Endothelial cell of umbilical vein (primary cell): ENCODE results near the gene ANKMY1. TPM values are rescaled to one million over a fixed set of nuclear protein-coding genes. Genes with fewer than 3 reads are reported as not detected.

ENCODE experiments used
- BruUV-seq: library from RNA; stranded (reverse); fragments of 400-500 nt; replicated peaks from 2 replicates; lab custom pipeline; 2021; lab: Mats Ljungman, UMichigan
- CTCF ChIA-PET: fragments of 300-600, 350-600 bp; sonication (Branson Sonifier 250); formaldehyde crosslinking; loops from one replicate; lab custom pipeline; 2021; ENCODE audit warnings: antibody characterized with exemption, inconsistent platforms; lab: Charles Lee
- POLR2A ChIA-PET: fragments of 300-600, 350-600 bp; sonication (Branson Sonifier 250); formaldehyde crosslinking; loops from one replicate; lab custom pipeline; 2021; ENCODE audit warnings: antibody characterized with exemption, inconsistent platforms; lab: Charles Lee
- DNase-seq: peaks from one replicate; pipeline ENCODE4 v3.0.0-alpha.2; 2011; ENCODE audit warnings: low read depth, low spot score
- FAIRE-seq: peaks from 2 replicates; lab custom pipeline; 2011; peaks lifted over from hg19 to GRCh38; lab: Jason Lieb, UNC
- H2AFZ ChIP-seq: 2 replicates; pipeline ENCODE4 v1.6.0; 2012; ENCODE audit warnings: low read depth, low read length, control low read depth, inconsistent platforms
- H3K27ac ChIP-seq: 2 replicates; pipeline ENCODE4 v1.5.1; 2011; ENCODE audit warnings: low read depth, mild to moderate bottlenecking, control low read depth, low read length, moderate library complexity; ENCODE audit not compliant: insufficient read depth
- H3K27me3 ChIP-seq, 2 experiments: 2 replicates each; pipeline versions ENCODE4 v1.6.0 to v1.6.1; 2011; ENCODE audit warnings: low read length in 2 of 2, mixed read lengths in 1 of 2; ENCODE audit not compliant: control insufficient read depth in 2 of 2, insufficient read depth in 2 of 2
- H3K36me3 ChIP-seq, 2 experiments: 2 replicates in 1 of 2; 3 replicates in 1 of 2; pipeline ENCODE4 v1.5.1; 2011; ENCODE audit warnings: low read length in 2 of 2, mild to moderate bottlenecking in 1 of 2, moderate library complexity in 1 of 2; ENCODE audit not compliant: control insufficient read depth in 2 of 2, insufficient read depth in 2 of 2; ENCODE audit errors: extremely low read depth in 1 of 2
- H3K4me1 ChIP-seq: 3 replicates; pipeline ENCODE4 v1.5.1; 2011; ENCODE audit warnings: mild to moderate bottlenecking, low read length; ENCODE audit not compliant: control insufficient read depth, insufficient read depth; ENCODE audit errors: extremely low read depth
- H3K4me2 ChIP-seq: 2 replicates; pipeline ENCODE4 v1.6.1; 2011; ENCODE audit warnings: low read length, control low read depth, mixed read lengths; ENCODE audit not compliant: insufficient read depth
- H3K4me3 ChIP-seq, 3 experiments: fragments of 200-600 bp in 1 of 3; sonication (generic), shearing (Covaris generic) in 1 of 3; replicated peaks in 1 of 3; 2 replicates each; pipeline ENCODE4 v1.5.1; 2011 to 2016; ENCODE audit warnings: control low read depth in 3 of 3, low read length in 3 of 3, mild to moderate bottlenecking in 2 of 3, inconsistent platforms in 1 of 3, low read depth in 1 of 3, moderate library complexity in 1 of 3; ENCODE audit not compliant: insufficient read depth in 1 of 3
- H3K79me2 ChIP-seq: 2 replicates; pipeline ENCODE4 v1.6.0; 2012; ENCODE audit warnings: low read length, inconsistent platforms; ENCODE audit not compliant: control insufficient read depth, insufficient read depth
- H3K9ac ChIP-seq: replicated peaks from 2 replicates; pipeline ENCODE3; 2011; ENCODE audit warnings: low read length, control low read depth; ENCODE audit not compliant: insufficient read depth; ENCODE audit errors: extremely low read depth
- H3K9me1 ChIP-seq: replicated peaks from 3 replicates; pipeline ENCODE4 v1.6.0; 2011; ENCODE audit warnings: mild to moderate bottlenecking, low read length; ENCODE audit not compliant: control insufficient read depth, insufficient read depth; ENCODE audit errors: extremely low read depth
- H3K9me3 ChIP-seq: replicated peaks from 2 replicates; pipeline ENCODE4 v1.5.1; 2012; ENCODE audit warnings: low read length, inconsistent platforms; ENCODE audit not compliant: control insufficient read depth, insufficient read depth
- H4K20me1 ChIP-seq: replicated peaks from 2 replicates; pipeline ENCODE3; 2011; ENCODE audit warnings: mild to moderate bottlenecking, low read length; ENCODE audit not compliant: control insufficient read depth, insufficient read depth; ENCODE audit errors: extremely low read depth
- EZH2 ChIP-seq: IDR thresholded peaks from 2 replicates; pipeline ENCODE4 v1.6.1; 2012; ENCODE audit warnings: borderline replicate concordance, low read depth, mild to moderate bottlenecking, moderate library complexity, low read length, inconsistent platforms; ENCODE audit not compliant: severe bottlenecking
- FOS ChIP-seq: IDR thresholded peaks from 2 replicates; pipeline ENCODE4 v1.6.1; 2011; ENCODE audit warnings: mild to moderate bottlenecking, low read length, moderate library complexity, borderline replicate concordance; ENCODE audit not compliant: insufficient read depth
- GATA2 ChIP-seq: IDR thresholded peaks from 2 replicates; pipeline ENCODE4 v1.7.0; 2011; ENCODE audit warnings: low read depth, mild to moderate bottlenecking, moderate library complexity, mixed read lengths, low read length; ENCODE audit not compliant: insufficient read length, insufficient read depth
- JUN ChIP-seq: IDR thresholded peaks from 2 replicates; pipeline ENCODE4 v1.6.1; 2011; ENCODE audit warnings: borderline replicate concordance, low read depth; ENCODE audit not compliant: insufficient read length, insufficient read depth
- POLR2A ChIP-seq: IDR thresholded peaks from 2 replicates; pipeline ENCODE4 v1.6.1; 2012; ENCODE audit warnings: low read depth, mild to moderate bottlenecking, control low read depth, low read length
- POLR2AphosphoS5 ChIP-seq: IDR thresholded peaks from 2 replicates; pipeline ENCODE4 v1.6.1; 2012; ENCODE audit warnings: low read depth, mild to moderate bottlenecking, control low read depth, low read length, moderate library complexity; ENCODE audit not compliant: insufficient read depth
- dilution Hi-C: fragments of 300-500 bp; cut with MboI; formaldehyde crosslinking; loops from one replicate; pipeline ENCODE4 v1.15.0; 2019; ENCODE audit warnings: low sequenced_read_pairs; ENCODE audit not compliant: extremely low pct_ligation_motif_present
- intact Hi-C: fragments of 100-400 bp; cut with micrococcal nuclease; formaldehyde crosslinking; loops from one replicate; pipeline ENCODE4 v1.10.0; 2022
- polyA plus RNA-seq, 4 experiments: library from polyadenylated mRNA; depleted of rRNA in 3 of 4; stranded (reverse) in 3 of 4; unstranded in 1 of 4; fragments of >200 nt; gene quantifications; 2 replicates each; pipeline versions ENCODE4 v1.2.1 to v1.2.3, GENCODE V29; 2011 to 2012; ENCODE audit warnings: missing spikeins in 1 of 4
- total RNA-seq: library from RNA; stranded (reverse); gene quantifications from 2 replicates; pipeline ENCODE4 v1.2.3, GENCODE V29; 2021
- TF ChIP-seq, protein P1 (sequence below): IDR thresholded peaks from 2 replicates; pipeline ENCODE4 v1.6.1; 2011; ENCODE audit not compliant: insufficient read depth, insufficient read length

Gene ANKMY1
- total and polyA plus RNA-seq, 2 donors (not counting 3 experiments of a cell fraction or from before 2014, with no cell fraction given) = 9.0 to 16.0 TPM

DNA sequence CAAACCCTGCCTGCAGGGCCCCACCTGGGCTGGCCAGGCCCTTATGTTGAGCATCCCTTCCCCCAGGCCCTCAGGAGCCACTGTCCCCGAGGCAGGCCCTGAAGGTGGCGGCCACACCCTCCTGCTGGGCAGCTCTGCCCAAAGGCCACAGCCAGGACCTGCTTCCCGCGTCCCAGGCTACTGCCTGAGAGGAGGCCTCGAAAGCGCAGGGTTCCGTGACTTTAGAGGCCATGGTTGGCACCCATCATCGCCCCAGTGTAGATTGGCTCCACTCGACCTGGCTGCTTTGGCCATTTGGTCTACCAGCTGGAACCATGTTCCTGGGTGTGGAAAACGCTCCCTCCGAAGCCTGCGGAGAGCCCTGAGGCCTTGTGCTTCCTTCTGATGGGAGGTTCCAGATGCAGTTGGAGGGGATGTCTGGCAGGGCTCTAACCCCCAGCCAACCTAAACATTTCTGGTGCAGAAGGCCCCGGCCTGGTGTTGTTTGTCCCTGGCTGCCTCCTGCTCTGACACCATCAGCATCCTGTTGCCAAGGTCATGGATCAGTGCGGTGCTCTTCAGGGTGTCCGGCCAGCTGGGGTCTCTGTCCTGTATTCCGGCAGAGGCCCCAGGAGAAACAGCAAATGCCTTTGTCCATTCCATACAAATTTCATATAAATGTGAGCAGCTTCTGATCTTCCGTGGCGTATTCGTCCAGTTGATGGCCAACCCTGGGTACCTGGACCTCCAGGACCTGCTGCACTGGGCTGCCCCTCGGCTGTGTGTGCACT is 43.5 kb upstream of the ANKMY1 start:
- intact Hi-C loops = loop anchor here (5.0 kb wide), 1 partner anchor 311 kb away; no protein-coding TSS in a partner anchor
- Histone ChIP-seq H2AFZ (no peak overlapping the region), H3K27me3 (no peaks in the 10 kb centered on the region), H3K36me3 (peaks cover 0 to 8% of the 10 kb centered on the region in 2 experiments), H3K27ac (no peak overlapping the region), H3K9me1 (no peaks in the 10 kb centered on the region), H3K4me1 (peaks cover 2% of the 10 kb centered on the region), H4K20me1 (no peaks in the 10 kb centered on the region), H3K79me2 (no peaks in the 10 kb centered on the region), H3K4me3 (no peak overlapping the region), H3K4me2 (no peak overlapping the region), H3K9me3 (no peaks in the 10 kb centered on the region), H3K9ac (no peak overlapping the region)
- ChIA-PET CTCF (no interaction called here), POLR2A (no interaction called here)
- DNase-seq (no peak), FAIRE-seq (no peak)
- TF ChIP-seq POLR2AphosphoS5 (no peak), GATA2 (no peak), POLR2A (no peak), EZH2 (no peak), FOS (no peak), JUN (no peak)
- TF ChIP-seq, protein P1, sequence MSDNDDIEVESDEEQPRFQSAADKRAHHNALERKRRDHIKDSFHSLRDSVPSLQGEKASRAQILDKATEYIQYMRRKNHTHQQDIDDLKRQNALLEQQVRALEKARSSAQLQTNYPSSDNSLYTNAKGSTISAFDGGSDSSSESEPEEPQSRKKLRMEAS = no peak
- dilution Hi-C loops = no loop called here
- no TSS peak for BruUV-seq
